HUDEP-2 (cell line): ENCODE results near the gene FRMPD2.
"Not testable (repeated sequence)": the region's sequence is repeated elsewhere in the genome, so short reads cannot be mapped to it uniquely, and the experiment has no call there.

Source experiments
- DNase-seq, 76 experiments: peaks; one replicate each; lab custom pipeline; 2025; ENCODE audit not compliant: unreplicated experiment in 76 of 76; lab: John Stamatoyannopoulos, UW

Gene FRMPD2

GRCh38 chr10:48213047-48213446, 61.4 kb downstream of the FRMPD2 start:
- DNase-seq, result no peak

- no peak for DNase-seq
These were observed 62.7 kb downstream of the FRMPD2 start for GRCh38 chr10:48211777-48212176.

DNA sequence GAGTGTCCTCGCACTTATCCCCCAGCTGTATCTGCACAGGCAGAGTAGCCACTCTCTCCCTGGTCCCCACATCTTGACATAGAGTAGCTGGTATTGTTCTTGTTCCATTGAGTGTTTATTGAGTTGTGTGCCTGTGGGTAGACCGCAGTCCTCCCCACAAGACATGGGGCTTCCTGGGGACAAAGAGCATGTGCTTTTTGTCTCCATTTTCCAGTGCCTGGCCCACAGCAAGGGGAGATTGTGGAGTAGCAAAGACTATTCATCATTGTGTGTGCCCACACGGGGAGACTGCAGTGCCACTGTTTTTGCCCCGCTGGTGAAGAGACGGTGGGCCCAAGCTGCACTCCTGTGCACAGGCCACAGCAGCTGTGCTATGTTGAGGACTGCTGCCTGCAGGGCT, 63.5 kb downstream of the FRMPD2 start:
- no peak for DNase-seq

GRCh38 chr10:48210391-48210790, 64.1 kb downstream of the FRMPD2 start:
- DNase-seq, result no peak

DNA sequence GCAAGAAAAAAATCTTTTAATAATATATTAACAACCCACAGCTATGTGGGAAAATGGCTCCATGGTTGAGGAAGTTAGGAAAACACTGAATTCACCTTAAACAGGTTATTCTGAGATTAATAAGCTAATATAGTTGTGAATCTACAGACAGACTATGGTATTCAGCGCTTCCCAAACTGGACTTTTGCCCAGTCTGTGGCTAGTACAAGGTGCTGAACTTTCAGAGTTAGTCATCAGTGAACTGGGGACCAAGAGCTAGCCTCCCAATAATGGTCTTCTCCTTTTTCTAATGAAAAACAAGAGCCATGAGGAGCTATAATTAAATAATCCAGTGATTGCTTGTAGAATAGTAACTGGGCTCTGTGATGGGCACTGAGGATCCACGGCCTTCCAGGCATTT, 65.3 kb downstream of the FRMPD2 start:
- no peak for DNase-seq

DNA sequence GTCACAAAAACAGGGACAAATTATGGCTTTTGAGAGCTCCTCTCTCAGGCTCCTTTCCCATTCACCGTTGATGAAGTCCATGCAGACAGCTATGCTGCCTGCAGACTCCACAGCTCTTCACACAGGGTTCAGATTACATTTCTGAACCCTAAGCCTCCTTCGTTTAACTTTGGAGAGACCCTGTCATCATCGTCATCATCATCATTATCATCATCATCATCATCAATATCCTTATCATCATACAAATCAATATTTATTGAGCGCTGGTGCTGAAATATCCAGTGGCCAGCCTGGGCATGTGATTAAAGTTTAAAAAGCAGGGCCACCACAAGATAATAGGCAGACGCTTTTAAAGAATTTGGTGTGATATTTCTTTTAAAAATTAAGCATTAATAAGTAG, 66.6 kb downstream of the FRMPD2 start:
- no peak for DNase-seq

DNA sequence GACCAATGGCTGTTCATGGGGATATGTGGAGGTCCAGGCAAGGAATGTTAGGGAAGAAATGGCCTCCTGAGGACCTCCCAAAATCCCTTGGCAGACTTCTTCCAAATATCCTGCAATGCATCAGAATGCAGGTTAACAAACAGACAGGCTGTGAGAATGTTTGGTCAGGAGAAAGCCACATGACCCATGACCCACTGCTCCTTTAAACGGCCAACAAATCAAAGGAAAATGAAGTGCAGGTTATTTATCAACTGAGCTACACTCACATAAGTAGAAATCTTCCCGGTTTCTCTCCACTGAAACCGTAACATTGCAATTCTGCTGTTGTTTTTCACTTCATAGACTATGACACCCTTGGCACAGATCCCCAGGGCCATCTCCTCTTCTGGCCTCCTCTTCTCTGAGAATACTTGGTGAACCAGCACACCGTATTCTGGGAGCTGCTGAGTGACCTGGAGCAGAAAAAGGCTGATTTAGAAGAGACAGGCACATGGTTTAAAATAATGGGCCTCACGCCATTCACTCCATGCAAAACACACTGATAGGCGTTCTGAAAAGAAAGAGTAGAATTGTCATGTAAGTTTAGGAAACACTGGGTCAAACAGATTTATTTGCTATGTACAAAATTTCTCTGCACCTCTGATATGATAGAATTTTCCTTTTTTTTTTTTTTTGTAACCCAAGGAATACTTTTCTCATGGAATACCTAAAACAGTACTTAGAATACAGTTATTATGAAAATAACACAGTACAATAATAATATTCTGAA, 67.8 kb downstream of the FRMPD2 start:
- DNase-seq, result no peak

- no peak for DNase-seq
These were observed 68.6 kb downstream of the FRMPD2 start for GRCh38 chr10:48205918-48206317.

- no peak for DNase-seq
These were observed 74.7 kb downstream of the FRMPD2 start for GRCh38 chr10:48199580-48200377.

DNA sequence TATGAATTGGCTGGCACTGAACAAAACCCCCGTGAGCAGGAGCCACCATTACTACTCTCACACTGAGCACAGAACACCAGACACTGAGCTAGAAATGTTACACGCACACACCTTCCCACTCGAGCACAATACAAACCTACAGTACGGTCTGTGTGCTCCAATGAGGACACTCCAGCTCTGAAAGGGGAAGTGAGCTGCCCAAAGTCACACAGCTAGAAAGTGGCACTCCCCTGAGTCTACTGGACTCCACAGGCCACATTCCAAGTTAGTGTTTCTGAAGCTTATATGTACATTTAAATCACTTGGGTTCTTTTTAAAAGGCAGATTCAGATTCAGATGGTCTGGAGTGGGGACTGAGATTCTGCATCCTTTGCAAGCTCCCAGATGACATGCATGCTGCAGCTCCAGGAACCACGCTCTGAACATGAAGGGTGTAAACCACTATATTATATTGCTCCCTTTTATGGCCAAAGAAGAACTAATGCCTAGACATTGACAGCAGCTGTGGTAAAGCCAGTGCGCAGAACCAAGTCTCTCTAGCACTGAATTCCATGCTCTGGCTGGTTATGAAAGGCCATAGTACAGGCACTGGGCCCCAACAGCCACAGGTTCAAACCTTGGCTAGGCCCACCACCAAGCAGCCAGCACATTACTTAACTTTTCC, 77.1 kb downstream of the FRMPD2 start:
- no peak for DNase-seq

- no peak for DNase-seq
These were observed 78.7 kb downstream of the FRMPD2 start for GRCh38 chr10:48195803-48196202.

- no peak for DNase-seq
These were observed 79.7 kb downstream of the FRMPD2 start for GRCh38 chr10:48194830-48195229.

DNA sequence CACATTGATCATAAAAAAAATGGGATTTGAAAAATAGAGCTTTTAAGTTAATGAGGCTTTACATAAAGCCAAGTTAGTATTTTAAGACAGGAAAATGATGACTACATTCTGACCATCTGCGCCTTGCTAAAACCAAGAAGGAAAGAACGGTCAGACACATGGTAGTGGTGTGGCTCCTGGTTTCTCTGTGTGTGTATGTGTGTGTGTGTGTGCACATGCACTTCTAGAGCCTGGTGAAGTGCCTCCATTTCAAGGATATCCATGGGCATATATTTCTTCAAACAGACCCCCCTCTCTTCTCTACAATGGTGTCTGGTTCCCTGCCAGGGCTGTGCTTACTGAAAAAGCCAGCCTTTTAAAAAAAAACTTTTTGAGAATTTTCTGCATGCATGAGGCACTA, 80.9 kb downstream of the FRMPD2 start:
- DNase-seq, result no peak

DNA sequence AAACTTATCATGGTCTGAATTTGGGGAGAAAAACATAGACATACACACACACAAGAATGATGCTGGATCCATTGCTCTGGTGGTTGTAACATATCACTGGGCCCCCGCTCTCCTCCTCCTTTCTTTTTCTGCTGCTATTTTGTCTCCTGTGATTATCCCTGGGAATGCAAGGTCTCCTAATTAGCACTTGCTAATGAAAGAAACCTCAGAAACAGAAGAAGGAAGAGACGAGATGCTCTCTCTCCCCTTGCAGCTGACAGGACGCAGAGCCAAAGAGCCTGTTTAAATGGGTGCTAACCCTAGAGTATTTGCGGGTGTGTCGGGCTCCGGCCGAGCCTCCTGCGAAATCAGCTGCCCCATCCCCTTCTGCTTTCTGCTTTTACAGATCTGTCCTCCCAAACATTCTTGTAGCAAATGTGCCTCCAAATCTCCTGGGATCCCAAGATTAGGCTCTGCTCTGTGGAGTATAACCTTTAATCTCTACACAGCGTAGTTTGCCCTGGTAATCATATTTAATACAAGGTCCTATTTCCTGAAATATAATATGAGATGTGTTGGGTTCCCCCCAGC, 81.5 kb downstream of the FRMPD2 start:
- DNase-seq, result no peak

DNA sequence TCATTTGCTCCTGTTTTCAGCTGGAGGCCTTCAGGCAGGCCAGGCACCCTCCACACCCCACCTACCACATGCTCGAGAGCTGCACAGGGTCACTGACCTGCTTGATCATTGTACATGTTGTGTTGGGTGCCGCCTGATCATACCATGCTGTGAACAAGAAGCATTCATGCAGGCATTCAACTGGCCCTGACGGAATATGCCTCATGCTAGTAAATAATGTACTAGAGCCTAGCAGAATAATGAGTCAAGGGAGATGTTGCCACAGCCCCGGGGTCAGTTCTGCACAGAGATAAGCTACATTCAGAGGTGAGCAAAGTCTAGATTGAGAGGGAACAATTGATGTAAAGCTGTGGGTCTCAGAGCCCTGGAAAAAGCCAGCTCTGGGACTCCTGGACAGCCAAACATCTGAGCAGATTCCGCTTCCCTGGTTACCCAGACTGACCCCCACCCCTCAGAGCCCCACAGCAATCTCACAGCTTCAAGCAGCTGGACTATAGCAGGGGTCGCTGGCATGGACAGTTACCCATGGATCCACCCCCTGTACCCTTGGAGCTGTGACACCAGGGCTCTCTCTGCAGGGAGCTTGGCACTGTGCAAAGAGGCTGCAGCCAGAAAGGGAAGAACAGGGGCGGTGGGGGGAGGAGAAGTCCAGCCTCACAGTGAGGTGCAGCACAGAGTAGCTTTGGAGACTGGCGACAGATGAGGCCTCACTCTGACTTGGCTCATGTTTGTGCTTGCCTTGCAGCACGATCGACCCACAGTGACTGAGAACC, 86.6 kb downstream of the FRMPD2 start:
- DNase-seq, result no peak

- DNase-seq, result no peak
These were observed 87.4 kb downstream of the FRMPD2 start for GRCh38 chr10:48187126-48187525.

DNA sequence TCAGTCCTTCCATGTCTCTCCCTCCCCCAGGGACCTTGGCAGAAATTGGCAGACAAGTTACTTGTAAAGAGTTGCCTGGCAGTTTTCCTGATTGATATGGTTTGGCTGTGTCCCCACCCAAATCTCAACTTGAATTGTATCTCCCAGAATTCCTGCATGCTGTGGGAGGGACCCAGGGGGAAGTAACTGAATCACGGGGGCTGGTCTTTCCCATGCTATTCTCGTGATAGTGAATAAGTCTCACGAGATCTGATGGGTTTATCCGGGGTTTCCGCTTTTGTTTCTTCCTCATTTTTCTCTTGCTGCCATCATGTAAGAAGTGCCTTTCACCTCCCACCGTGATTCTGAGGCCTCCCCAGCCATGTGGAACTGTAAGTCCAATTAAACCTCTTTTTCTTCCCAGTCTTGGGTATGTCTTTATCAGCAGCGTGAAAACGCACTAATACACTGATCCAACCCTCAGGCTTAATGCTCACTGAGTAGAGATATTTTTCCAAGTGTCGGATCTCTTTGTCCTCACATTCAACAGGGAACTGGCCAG, 88.2 kb downstream of the FRMPD2 start:
- DNase-seq, result not testable (repeated sequence)

DNA sequence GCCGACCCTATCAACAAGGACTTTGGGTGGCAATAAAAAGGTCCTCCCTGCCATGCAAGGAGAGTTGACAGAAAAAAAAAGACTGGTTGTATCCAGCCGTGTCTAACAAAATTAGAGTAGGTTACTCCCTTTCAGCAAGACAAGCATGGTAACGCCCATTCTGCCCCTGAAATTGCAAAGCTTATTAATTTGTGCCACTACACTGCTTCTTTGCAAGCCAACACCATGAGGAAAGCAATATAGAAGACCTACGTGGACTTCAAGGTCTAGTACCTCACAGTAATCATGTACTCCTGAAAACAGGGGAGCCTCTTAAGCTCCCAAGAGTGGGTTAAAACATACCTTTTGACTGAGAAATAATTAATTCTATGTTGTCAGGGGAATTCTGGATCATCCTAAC, 90.3 kb downstream of the FRMPD2 start:
- no peak for DNase-seq

GRCh38 chr10:48172715-48173114, 101.8 kb downstream of the FRMPD2 start:
- DNase-seq, result not testable (repeated sequence)

GRCh38 chr10:48160670-48161069, 113.8 kb downstream of the FRMPD2 start:
- DNase-seq, result not testable (repeated sequence)
